GM19238 (cell line): ENCODE results near the gene CLDN1.
A peak's percentile ranks its signal among the peaks of the same experiment; 100 is the strongest.

Experiments used
- DNase-seq: peaks from one replicate; pipeline ENCODE4 v3.0.0; 2011; ENCODE audit warnings: low spot score; ENCODE audit not compliant: insufficient read length

Gene CLDN1, protein sequence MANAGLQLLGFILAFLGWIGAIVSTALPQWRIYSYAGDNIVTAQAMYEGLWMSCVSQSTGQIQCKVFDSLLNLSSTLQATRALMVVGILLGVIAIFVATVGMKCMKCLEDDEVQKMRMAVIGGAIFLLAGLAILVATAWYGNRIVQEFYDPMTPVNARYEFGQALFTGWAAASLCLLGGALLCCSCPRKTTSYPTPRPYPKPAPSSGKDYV

DNA sequence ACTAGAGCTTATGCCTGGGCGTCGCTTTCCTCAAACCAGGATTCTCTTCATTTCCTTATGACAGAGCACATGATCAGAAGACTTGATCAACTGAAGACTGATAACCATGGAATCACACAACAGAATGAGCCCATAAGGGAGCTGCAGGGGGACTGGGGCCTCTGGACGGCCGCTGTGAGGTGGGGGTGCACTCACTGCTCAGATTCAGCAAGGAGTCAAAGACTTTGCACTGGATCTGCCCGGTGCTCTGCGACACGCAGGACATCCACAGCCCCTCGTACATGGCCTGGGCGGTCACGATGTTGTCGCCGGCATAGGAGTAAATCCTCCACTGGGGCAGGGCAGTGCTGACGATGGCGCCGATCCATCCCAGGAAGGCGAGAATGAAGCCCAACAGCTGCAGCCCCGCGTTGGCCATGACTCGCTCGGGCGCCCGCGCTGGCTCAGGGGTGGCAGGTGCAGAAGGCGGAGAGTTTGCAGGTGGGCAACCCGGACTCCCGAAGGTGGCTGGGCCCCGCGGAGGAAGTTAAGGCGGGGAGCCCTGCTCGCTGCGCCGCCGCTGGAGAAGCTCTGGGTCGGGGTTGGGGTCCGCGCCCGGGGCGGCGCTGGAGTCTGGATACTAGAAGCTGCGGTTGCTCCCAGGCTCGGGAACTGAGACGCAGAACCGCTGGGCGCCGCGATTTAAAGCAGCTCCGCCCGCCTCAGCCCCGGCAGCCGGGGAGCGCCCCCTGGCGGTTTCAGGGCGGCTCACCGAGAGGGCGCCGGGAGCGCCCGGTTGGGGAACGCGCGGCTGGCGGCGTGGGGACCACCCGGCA lies at the start of gene CLDN1:
Gene CLDN1, minus strand, starts transcription at position 658 of the 815 bp plus-strand sequence. Its CDS starts 240 bp downstream, at position 418.
- DNase-seq = peak; percentile 44

DNA sequence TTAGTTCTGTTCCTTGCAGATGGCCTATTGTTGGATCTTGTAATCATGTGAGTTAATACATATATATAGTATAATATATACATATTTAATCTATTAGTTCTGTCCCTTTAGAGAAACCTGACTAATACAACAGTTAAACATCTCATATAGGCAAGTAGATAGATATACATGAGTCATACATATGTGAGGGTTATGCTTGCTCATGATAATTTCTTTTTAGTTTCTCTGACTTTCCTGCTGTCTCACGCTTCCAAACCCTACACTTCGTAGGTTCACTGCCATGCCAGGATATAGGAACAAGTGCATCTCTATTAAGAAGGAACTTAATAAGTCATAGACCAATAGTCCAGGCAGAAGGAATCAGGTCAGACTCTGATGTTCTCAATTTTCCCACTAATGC lies 48.9 kb upstream of the CLDN1 start:
- DNase-seq = no peak

DNA sequence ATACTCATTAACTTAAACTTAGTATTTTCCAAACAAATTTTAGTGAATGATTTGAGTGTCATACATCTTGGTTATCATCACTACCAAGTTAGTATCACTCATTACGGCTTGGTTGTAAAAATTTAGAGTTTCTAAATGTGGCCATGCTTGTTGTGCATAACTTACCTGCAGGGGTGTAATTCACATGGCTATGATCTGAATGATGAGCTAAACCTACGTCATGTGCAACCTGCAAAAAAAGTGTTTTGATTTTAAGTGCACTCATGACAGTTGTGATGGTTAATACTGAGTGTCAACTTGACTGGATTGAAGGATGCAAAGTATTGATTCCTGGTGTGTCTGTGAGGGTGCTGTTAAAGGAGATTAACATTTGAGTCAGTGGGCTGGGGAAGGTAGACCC lies 48.1 kb upstream of the CLDN1 start:
- DNase-seq = no peak

DNA sequence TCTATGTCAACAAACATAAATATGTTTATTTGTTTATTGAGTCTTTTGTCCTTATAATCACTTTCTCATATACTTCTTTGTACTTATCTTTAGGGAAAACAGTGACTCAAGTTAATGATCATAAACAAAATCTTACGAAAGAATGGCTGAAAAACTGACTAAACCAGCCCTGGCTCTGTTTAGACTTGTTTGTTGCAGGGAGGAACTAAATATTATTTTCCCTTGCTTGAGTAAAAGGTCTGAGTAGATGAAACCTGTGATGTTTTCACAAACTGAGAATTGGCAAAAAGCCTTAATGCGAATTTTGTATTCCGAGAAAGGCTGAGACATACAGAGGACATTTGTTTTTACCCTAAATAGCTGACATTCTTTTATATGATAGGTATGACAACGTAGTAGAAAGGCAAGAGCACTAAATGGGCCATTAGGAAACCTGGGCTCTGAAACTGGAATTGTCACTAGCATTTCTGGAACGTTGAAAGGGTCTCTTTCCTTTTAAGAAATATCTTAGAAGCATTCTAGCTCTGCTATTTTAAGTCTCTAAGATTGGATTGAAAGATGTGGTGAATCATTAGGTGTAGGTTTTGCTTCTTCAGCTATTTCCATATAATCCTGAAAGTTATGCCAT lies 47.5 kb upstream of the CLDN1 start:
- no peak for DNase-seq

DNA sequence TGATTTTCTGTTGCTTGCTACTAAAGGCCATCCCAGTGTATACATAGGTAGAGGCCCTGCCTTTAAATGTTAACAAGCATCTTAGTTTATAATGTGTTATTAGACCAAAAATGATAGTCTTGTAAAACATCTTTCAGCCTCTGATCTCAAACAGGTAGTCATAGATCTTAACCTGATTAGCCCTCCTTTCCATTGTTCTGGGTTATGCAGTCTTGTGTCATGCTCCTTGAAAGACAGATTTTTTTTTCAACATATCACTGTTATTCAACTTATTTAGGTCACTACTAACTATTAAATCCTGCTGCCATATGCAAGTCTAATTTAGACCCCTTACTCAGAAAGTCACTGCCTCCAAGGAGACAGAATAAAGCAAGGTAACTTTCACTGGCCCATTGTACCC lies 46.6 kb upstream of the CLDN1 start:
- DNase-seq = no peak

DNA sequence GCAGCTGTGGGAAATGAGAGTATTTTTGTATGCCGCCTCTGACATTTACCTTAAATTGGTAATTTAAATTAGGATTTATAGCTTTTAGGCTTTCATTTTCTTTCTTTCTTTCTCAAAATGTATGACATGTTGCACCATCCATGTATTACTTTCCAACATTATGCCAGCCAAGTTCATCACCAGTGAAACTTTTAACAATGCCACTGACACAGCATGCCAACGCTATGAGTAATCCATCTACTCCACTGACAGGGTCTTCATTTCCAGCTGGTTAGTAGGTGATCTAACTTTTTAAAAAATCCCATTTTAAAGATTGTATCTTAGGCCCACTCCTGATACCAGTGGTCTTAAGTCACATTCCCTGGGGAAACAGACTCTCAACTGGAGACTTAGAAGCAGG lies 43.9 kb upstream of the CLDN1 start:
- DNase-seq = no peak

DNA sequence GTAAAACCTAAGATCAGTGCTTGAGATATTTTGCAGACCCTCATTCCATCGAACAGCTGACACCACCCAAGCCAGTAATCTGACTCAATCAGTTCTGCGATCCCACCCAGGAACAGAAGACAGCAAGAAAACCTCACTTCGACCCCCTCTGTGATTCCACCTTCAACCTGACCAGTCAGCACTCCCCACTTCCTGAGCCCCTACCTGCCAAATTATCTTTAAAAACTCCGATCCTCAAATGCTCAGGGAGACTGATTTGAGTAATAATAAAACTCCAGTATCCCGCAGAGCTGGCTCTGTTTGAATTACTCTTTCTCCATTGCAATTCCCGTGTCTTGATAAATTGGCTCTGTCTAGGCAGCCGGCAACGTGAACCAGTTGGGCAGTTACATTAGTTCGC lies 40.0 kb upstream of the CLDN1 start:
- no peak for DNase-seq

DNA sequence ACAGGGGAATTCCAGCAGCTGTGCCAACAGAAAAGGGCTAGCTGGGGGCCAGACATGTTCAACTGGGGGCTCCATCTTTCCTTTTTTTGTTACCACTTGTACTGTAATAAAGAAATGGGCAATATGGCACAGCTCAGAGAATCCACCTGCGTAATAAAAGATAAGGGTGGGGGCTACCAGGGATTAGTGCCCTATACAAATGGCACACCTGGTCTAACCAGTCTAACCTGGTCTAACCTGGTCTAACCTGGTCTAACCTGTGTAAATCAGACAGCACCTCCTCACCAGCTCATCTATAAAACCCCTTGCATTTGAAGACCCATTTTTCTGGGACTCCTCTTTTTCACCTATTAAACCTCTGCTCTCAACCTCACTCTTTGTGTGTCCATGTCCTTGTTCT lies 39.5 kb upstream of the CLDN1 start:
- no peak for DNase-seq

DNA sequence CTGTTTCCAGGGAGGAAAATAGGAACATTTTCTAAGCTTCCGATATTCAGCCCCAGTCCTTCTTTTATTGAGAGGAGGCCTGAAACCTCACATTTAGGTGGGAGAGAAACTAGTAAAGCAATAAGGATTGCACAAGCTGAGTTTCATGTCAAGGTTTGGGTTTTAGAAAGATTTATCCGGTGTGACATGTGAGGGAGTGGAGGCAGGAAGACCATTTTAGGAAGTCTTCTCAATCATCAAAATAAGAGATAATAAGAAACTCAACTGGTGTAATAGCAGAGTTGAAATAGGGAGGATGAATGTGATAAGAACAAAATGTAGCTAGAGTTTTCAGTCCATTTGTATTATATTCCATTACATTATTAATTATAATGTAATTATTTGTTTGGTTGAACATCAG lies 38.0 kb upstream of the CLDN1 start:
- no peak for DNase-seq

DNA sequence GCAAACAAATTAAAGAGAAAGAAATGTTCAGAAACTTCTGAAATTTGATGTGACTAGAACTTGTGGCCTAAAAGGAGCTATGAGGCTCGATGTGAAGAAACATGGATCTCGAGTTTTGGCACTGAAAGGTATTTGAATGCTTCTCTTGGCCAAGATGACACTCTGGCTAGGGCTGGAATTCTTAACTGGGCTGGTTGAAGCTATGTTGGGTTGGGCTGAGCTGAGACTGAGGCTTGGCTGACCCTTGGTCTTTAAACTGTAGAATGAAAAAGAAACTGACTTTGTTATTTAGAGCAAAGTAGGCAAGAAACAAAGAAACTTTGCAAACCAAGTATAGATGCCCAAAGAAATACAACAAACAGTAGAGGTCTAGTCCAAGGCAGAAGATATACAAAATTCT lies 37.6 kb upstream of the CLDN1 start:
- no peak for DNase-seq

DNA sequence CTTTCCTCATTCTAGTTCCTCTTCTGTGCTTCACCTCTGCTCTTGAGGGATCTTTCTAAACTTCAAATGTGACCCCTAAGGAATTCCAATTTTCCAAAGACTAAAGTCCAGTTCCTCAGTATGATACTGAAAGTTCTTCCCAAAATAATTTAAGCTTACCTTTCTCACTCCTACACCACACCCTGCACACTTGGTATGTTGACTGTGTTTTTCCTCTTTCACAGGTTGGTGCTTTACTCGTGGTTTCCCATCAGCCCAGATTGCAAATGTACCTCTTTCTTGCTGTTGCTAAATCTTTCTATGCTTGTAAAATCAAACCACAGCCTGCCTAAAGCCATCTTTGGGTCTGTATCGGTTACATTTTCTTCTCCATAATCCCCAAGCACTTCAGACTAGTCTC lies 35.2 kb upstream of the CLDN1 start:
- no peak for DNase-seq

DNA sequence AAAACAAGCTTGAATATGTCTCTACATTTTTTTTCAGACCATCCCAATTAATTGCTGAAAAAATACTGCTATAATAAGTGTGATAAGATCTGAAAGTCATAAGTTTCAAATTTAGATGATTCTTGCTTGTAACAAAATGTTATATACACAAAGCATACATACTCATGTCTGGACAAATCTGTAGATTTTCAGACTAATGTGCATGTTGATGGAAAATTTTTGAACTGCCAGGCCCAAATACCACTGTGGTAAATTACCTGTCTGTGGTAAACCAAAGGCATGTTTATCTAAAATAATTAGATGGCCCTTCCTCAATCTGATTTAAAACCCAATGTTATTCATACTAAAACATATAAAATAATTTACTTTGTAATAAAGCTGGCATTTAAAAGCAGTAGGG lies 34.0 kb upstream of the CLDN1 start:
- no peak for DNase-seq

DNA sequence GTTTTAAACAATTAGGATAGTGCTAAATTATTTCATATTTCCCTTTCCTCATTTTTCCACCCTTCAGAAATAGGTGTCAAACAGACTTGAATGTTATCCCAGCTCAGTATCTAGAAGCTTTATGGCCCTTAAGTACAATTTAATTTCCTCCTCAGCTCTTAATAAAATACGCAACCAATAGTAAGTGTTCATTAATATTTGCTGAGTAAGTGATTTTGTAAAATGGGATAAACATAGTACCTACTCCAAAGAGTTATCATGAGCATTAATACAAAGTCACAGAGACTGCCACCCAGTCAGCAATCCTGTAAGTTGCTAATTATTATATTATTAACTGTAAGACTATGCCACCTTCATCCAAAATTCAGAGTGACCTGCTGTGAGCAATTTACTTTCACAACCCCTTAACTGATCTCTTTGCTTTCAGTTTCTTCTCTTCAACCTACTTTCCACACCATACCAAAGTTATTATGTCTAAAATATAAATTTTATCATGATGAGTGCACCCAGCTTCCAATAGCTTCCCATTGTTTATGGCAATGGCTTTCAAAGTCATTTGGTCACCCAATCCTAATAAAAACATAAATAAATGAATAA lies 30.7 kb upstream of the CLDN1 start:
- no peak for DNase-seq

DNA sequence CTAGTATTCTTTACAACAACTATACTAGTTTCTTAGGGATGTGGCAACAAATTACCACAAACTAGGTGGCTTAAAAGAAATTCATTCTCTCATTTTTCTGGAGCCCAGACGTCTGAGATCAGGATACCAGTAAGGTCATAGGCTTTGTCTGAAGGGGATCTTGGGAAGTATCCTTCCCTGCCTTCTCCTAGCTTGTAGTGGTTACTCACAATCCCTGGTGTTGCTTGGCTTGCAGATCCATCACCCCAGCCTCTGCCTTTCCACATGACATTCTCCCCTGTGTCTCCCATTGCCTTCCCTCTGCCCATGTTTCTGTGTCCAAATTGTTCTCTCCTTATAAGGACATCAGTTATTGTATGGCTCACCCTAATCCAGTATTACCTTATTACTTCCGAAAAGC lies 24.3 kb upstream of the CLDN1 start:
- DNase-seq = no peak

DNA sequence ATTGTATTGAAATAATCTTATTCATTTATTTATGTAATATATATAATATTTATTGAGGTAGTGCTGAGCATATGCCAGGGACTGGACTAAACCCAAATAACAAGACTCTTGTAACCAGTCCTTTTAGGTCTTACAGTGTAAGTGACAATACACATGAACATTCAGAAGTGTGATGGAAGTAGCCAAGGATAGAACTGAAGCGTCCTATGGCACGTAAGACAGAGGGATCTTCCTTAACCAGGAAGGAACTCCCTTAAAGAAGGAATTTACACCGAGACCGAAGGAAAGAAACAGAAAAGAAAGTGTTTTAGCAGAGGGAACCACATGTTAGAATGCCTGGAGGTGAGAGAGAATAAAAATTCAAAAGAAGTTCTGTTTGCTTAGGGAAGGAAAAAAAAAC lies 23.6 kb upstream of the CLDN1 start:
- no peak for DNase-seq

DNA sequence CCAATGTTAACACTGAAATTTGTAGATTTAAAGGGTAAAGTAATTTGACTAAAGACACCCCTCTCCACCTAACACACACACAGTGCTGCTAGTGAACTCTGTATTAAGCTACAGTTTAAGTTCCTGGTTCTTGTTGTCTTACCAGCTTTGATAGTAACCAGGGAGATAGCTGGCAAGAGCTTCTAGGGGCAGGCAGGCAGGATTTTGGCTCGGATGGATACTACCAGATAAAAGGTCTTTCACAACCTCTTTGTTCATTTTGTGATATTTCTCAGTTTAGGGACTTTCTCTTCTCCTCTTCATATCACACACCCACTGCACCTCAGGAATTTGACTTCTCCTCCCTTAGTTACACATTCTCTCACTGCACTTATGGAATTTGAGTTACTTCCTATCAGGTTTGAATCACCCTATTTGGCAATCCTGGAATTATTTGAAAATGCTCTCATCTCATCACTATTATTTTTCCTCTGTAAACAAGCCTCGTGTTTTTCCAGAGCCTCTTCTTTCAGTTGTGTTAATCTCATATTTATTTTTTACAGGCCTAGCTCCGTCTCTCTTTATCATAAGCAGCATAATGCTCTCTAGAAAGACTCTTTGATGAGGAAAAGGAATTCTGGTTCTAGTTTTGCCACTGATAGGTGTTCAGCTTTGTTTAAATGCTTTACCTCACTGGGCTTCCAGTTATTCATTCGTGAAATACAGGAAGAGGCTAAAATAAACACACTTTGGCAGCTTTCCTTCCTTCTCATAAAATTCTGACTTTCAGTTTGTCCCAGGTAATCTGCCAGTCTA lies 23.0 kb upstream of the CLDN1 start:
- no peak for DNase-seq

DNA sequence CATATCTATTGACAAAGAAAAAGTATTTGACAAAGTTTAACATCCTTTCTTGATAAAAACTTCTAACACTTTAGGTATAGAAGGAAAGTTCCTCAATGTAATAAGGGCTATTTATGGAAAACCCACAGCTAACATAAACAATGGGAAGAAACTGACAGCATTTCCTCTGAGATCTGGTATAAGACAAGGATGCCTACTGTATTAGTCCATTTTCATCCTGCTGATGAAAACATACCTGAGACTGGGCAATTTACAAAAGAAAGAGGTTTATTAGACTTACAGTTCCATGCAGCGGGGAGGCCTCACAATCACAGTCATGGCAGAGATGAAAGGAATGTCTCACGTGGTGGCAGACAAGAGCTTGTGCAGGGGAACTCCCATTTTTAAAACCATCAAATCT lies 17.8 kb upstream of the CLDN1 start:
- no peak for DNase-seq

DNA sequence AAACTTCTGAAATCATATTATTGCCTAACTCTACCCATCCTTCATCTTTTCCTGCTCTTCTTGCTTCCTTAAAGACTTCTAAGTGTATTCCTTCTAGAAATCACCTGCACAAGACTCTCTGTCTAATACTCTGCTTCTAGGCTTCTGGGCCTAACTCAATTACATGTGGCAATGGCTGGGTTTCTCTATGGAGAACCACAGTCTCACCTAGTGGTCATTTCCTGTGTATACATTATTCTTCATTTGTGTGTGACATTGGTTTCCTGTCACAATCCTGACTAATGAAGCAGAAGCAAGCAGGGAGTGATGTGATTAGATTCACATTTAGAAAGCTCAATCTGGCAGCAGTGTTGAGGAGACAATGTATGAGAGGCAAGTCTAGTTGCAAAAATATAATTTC lies 16.9 kb upstream of the CLDN1 start:
- no peak for DNase-seq

DNA sequence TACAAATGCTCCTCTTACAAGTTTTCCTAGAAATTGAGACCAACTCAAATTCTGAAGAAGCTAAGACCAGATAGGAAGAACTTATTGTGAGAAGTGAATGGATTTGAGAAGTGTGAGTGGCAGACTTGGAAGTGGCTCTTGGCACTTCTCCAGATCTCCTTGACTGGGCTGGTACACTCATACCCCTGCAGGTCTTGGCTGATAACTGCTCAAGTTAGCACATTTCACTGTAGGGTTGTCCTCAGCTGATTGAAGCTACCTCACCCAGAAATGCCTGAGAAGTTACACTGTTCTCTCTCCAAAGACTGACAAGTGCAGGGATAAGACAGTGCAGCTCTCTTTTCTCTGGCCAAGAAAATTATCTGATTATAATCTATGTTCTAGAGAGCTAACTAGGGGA lies 16.5 kb upstream of the CLDN1 start:
- no peak for DNase-seq

DNA sequence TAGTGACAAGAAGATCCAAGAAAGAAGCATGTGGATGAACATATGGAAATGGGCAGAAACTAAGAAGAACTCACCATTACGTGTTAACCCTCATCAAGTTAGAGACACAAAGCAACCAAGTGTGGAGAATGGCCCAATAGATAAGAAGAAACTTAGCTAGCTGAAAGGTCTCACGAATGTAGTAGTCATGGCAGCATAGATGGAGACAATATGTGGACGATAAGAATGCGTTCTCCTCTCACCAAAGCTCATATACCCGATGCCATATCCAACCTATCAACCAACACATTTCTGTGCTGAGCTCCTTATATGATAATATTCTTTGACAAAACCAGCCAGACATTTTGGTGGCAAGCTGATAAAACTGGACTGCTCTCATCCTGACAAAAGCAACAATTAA lies 15.1 kb upstream of the CLDN1 start:
- DNase-seq = no peak

DNA sequence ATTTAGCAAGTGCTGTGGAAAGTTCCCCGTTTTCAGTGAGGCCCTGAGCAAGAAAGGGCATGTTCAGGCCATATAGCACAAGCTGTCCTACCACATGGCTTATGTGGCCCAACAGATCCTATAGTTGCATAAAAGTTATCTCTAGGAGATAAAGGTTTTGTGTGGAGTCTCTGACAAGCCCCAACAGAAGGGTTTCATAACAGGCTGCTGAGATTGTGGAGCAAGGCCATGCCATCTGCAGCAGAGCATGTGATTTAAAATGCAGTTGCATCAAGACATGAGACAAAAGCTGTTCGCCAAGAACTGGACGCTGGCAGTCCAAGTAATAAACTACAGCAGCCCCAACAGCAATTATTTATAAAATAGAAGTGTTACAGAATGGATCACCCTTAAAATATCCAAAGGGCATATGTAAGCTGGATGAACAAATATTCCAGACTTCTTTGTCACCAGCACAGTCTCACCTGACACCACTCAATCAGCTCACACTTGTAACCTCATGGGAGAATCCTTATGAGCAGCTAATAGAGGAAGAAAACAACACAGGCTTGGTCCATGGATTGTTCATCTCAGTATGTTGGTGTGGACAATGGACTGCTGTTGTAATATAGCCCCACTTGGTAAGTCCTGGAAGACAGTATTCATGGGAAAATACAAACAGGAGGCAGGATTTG lies 14.4 kb upstream of the CLDN1 start:
- no peak for DNase-seq
